K562 (cell line): ENCODE measurements around the gene GSTO2. TPM values are rescaled to one million over a fixed set of nuclear protein-coding genes. Genes with fewer than 3 reads are reported as not detected.
A peak's percentile ranks its signal among the peaks of the same experiment; 100 is the strongest.

Experiments used
- ATAC-seq: fragments of 200-7000 bp; cut with Tn5 transposase; 3 replicates; pipeline ENCODE4 v1.9.1; 2020; ENCODE audit warnings: moderate library complexity
- BruUV-seq: library from RNA; stranded (reverse); fragments of 400-500 nt; replicated peaks from 2 replicates; lab custom pipeline; 2021; lab: Mats Ljungman, UMichigan
- CTCF ChIA-PET: fragments of 300-600 bp; formaldehyde crosslinking; extraction: SDS; loops from one replicate; lab custom pipeline; 2021; ENCODE audit warnings: low intra/inter-chr PET ratio; lab: Yijun Ruan, JAX
- POLR2A ChIA-PET: fragments of 300-600, 350-650 bp; sonication (Branson Sonifier 250); formaldehyde crosslinking; extraction: SDS; loops from one replicate; lab custom pipeline; 2021; ENCODE audit warnings: antibody characterized with exemption, inconsistent platforms; lab: Yijun Ruan, JAX
- DNase-seq, 4 experiments: peaks; one replicate each; pipeline versions ENCODE4 v3.0.0 to v3.0.0-alpha.2; 2011 to 2018; ENCODE audit warnings: low spot score in 3 of 4, mixed read lengths in 3 of 4; ENCODE audit errors: extremely low read depth in 1 of 4
- FAIRE-seq: peaks from 2 replicates; lab custom pipeline; 2011; peaks lifted over from hg19 to GRCh38; lab: Jason Lieb, UNC
- H2AFZ ChIP-seq: 2 replicates; pipeline ENCODE4 v1.6.0; 2011; ENCODE audit warnings: low read depth, low read length, control low read depth, inconsistent platforms
- H3K27ac ChIP-seq: fragments of 200-600 bp; 3 replicates; pipeline ENCODE4 v1.8.0; 2011; ENCODE audit warnings: low read depth, mild to moderate bottlenecking, control low read depth, inconsistent platforms, low read length, moderate library complexity, mixed read lengths; ENCODE audit errors: extremely low read depth
- H3K27me3 ChIP-seq, 2 experiments: fragments of 300-600 bp in 1 of 2; 2 replicates in 1 of 2; 3 replicates in 1 of 2; pipeline versions ENCODE4 v1.6.0 to v1.8.0; 2011; ENCODE audit warnings: inconsistent platforms in 2 of 2, low read length in 2 of 2, mild to moderate bottlenecking in 1 of 2, mixed read lengths in 1 of 2, moderate library complexity in 1 of 2; ENCODE audit not compliant: control insufficient read depth in 2 of 2, insufficient read depth in 2 of 2
- H3K36me3 ChIP-seq: fragments of 300-600 bp; 3 replicates; pipeline ENCODE4 v1.8.0; 2011; ENCODE audit warnings: mild to moderate bottlenecking, low read length, inconsistent platforms; ENCODE audit not compliant: control insufficient read depth, insufficient read depth
- H3K4me1 ChIP-seq, 2 experiments: fragments of 200-600 bp in 1 of 2; replicated peaks in 1 of 2; 2 replicates in 1 of 2; 3 replicates in 1 of 2; pipeline versions ENCODE4 v1.5.1 to v1.8.0; 2011; ENCODE audit warnings: inconsistent platforms in 2 of 2, low read length in 2 of 2, mild to moderate bottlenecking in 1 of 2, mixed read lengths in 1 of 2, moderate library complexity in 1 of 2; ENCODE audit not compliant: control insufficient read depth in 2 of 2, insufficient read depth in 2 of 2
- H3K4me2 ChIP-seq: 2 replicates; pipeline ENCODE4 v1.6.1; 2011; ENCODE audit warnings: low read length, control low read depth, inconsistent platforms, mixed read lengths; ENCODE audit not compliant: insufficient read depth
- H3K4me3 ChIP-seq: fragments of 200-600 bp; sonication (generic), shearing (Covaris generic); 2 replicates; pipeline ENCODE4 v1.5.1; 2016; ENCODE audit warnings: control low read depth, inconsistent platforms
- H3K79me2 ChIP-seq: fragments of 200-600 bp; 3 replicates; pipeline ENCODE4 v1.8.0; 2011; ENCODE audit warnings: low read length, inconsistent platforms; ENCODE audit not compliant: control insufficient read depth, insufficient read depth
- H3K9ac ChIP-seq, 2 experiments: 2 replicates each; pipeline versions ENCODE4 v1.6.0 to v1.6.1; 2011; ENCODE audit warnings: low read depth in 2 of 2, low read length in 2 of 2, control low read depth in 1 of 2, inconsistent platforms in 1 of 2, mild to moderate bottlenecking in 1 of 2, mixed read lengths in 1 of 2; ENCODE audit not compliant: insufficient read depth in 1 of 2
- H3K9me1 ChIP-seq: one replicate; pipeline ENCODE4 v1.6.0; 2011; ENCODE audit warnings: inconsistent platforms, mild to moderate bottlenecking, low read length, moderate library complexity; ENCODE audit not compliant: control insufficient read depth, insufficient read depth
- H3K9me3 ChIP-seq: replicated peaks from 2 replicates; pipeline ENCODE4 v1.5.1; 2011; ENCODE audit warnings: low read depth, low read length, inconsistent platforms; ENCODE audit not compliant: control insufficient read depth, insufficient read depth
- H4K20me1 ChIP-seq: replicated peaks from 2 replicates; pipeline ENCODE4 v1.6.1; 2011; ENCODE audit warnings: low read length, inconsistent platforms, mixed read lengths; ENCODE audit not compliant: control insufficient read depth, insufficient read depth
- EP300 ChIP-seq: IDR thresholded peaks from 2 replicates; pipeline ENCODE4 v1.6.1; 2012; ENCODE audit warnings: low read length, improper control_type of control experiment
- HDAC2 ChIP-seq: fragments of 450-650 bp; IDR thresholded peaks from 2 replicates; pipeline ENCODE4 v1.6.1; 2016; ENCODE audit warnings: mild to moderate bottlenecking
- KDM2B ChIP-seq: fragments of 250-450 bp; sonication (Bioruptor Pico); IDR thresholded peaks from 2 replicates; pipeline ENCODE4 v1.8.0; 2021; ENCODE audit warnings: mild to moderate bottlenecking, moderate library complexity
- NR2F6 ChIP-seq: fragments of 450-650 bp; formaldehyde crosslinking; IDR thresholded peaks from 2 replicates; pipeline ENCODE4 v1.4.0; 2020; ENCODE audit warnings: mild to moderate bottlenecking
- ZFPM2 ChIP-seq: fragments of 250-450 bp; sonication (Bioruptor Pico); IDR thresholded peaks from 2 replicates; pipeline ENCODE4 v1.5.1; 2022; ENCODE audit warnings: mild to moderate bottlenecking
- WGBS: fragments of 100-300 bp; shearing (Covaris generic); methylation state at CpG from one replicate; pipeline ENCODE4 v1.1.6; 2016; ENCODE audit warnings: low coverage, mixed read lengths; ENCODE audit not compliant: insufficient coverage; ENCODE audit errors: missing lambda C conversion rate; 5-methylcytosine and 5-hydroxymethylcytosine counted together
- in situ Hi-C: fragments of 300-500 bp; cut with MboI; formaldehyde crosslinking; loops from 4 replicates; pipeline ENCODE4 v1.15.0; 2018; ENCODE audit warnings: inconsistent platforms, mixed read lengths
- intact Hi-C: fragments of 100-400 bp; cut with micrococcal nuclease; formaldehyde crosslinking; loops from 2 replicates; pipeline ENCODE4 v1.14.2; 2022
- polyA plus RNA-seq, 8 experiments: library from polyadenylated mRNA; depleted of rRNA in 4 of 8; stranded (reverse) in 5 of 8; unstranded in 3 of 8; fragments of >200 nt; fragmentation: Nextera tagmentation in 2 of 8; fragmentation: Illumina TruSeq in 1 of 8; extraction: Ambion mirVana in 2 of 8; extraction: Trizol in 1 of 8; gene quantifications; 2 replicates each; pipeline versions ENCODE4 v1.2.1 to v1.2.3, GENCODE V29; 2011 to 2014; ENCODE audit warnings: inconsistent platforms in 1 of 8, missing spikeins in 1 of 8
- total RNA-seq, 7 experiments: library from RNA; depleted of rRNA in 6 of 7; stranded (reverse); fragments of >200 nt in 6 of 7; fragmentation: Illumina TruSeq in 2 of 7; extraction: Trizol in 2 of 7; gene quantifications; 2 replicates each; pipeline versions ENCODE4 v1.2.1 to v1.2.3, GENCODE V29; 2011 to 2021; ENCODE audit warnings: low replicate concordance in 1 of 7
- TF ChIP-seq, protein P1 (sequence below), 2 experiments: IDR thresholded peaks; 2 replicates each; pipeline ENCODE4 v1.6.1; 2012; ENCODE audit warnings: improper control_type of control experiment in 2 of 2, low read depth in 2 of 2, low read length in 2 of 2, borderline replicate concordance in 1 of 2
- TF ChIP-seq, protein P2 (sequence below): fragments of 450-650 bp; IDR thresholded peaks from 2 replicates; pipeline ENCODE4 v1.6.1; 2016; ENCODE audit warnings: missing biosample characterization, missing genetic modification characterization
- TF ChIP-seq, protein P3 (sequence below): fragments of 450-650 bp; formaldehyde crosslinking; IDR thresholded peaks from 2 replicates; pipeline ENCODE4 v1.4.0; 2022; ENCODE audit warnings: missing genetic modification characterization
- TF ChIP-seq, protein P4 (sequence below): fragments of 450-650 bp; IDR thresholded peaks from 2 replicates; pipeline ENCODE4 v1.7.1; 2018; ENCODE audit warnings: mild to moderate bottlenecking, low read depth; ENCODE audit not compliant: partially characterized antibody

GSTO2 gene
- total and polyA plus RNA-seq, 9 of the 15 experiments (the other 6 are each of a cell fraction or from before 2014, with no cell fraction given): 0.18 to 1.8 (median 0.90) TPM

DNA sequence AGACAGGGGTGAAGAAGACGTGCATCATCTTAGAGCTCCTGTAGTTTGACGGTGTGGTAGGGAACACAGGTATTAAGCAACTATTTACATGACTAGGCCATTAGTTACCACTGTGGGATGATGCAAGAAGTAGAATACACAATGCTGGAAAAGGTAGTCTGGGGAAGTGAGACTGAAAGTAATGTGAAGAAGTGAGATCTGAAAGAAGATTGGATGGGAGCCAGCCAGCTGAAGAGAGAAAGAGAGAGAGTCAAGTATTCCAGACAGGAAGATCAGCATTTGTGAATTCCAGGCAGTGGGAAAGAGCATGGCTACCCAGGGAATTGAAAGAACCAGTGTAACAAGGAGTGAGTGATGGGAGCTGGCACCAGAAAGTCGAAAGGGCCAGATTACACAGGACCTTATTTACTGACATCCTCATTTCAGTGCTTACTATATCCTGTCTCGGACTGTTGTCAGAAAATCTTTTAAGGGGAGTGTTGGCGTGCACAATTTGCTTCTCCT is 80.7 kb downstream of the GSTO2 start:
- ChIA-PET CTCF (interaction anchor here (0.6 to 7.1 kb wide), 3 partner anchors 44 to 75 kb away, joined by 3 to 63 read pairs (median 11); no protein-coding TSS in a partner anchor), POLR2A (interaction anchor here (0.7 to 3.0 kb wide), 2 partner anchors 16 to 60 kb away, joined by 3 to 9 read pairs; no protein-coding TSS in a partner anchor)
- FAIRE-seq: no peak
- peak overlapping the region in 1 of 2 experiments; percentile 49; a peak in 2 of 4 replicates for H3K9ac ChIP-seq
- no peaks in the 10 kb centered on the region for H3K27me3 ChIP-seq
- in situ Hi-C loops: loop anchor here (5.0 to 10.0 kb wide), 2 partner anchors 37 to 55 kb away; no protein-coding TSS in a partner anchor
- H3K4me2 ChIP-seq: peak overlapping the region; percentile 73
- H3K9me3 ChIP-seq: no peaks in the 10 kb centered on the region
- DNase-seq: no peak
- intact Hi-C loops: loop anchor here (1.0 to 5.0 kb wide), 5 partner anchors 44 to 462 kb away; partner anchors contain the start of gene SFR1
- ATAC-seq: peak; percentile 8
- H3K9me1 ChIP-seq: no peaks in the 10 kb centered on the region
- no peak overlapping the region for H3K4me3 ChIP-seq
- H3K27ac ChIP-seq: peak overlapping the region; percentile 60; the same call in 2 of the 3 replicates
- WGBS: 27% methylated on average over 5 of the region's 5 CpGs
- H3K36me3 ChIP-seq: no peaks in the 10 kb centered on the region; the same call in 2 of the 3 replicates
- BruUV-seq: no TSS peak
- H2AFZ ChIP-seq: peak overlapping the region; percentile 85
- H3K79me2 ChIP-seq: peaks cover 3% of the 10 kb centered on the region
- H4K20me1 ChIP-seq: no peaks in the 10 kb centered on the region
- peaks cover 11 to 42% of the 10 kb centered on the region in 2 experiments for H3K4me1 ChIP-seq
- TF ChIP-seq NR2F6 (CRISPR knock-in tag) (no peak), ZFPM2 (no peak), KDM2B (no peak), HDAC2 (no peak), EP300 (peak; percentile 40; the same call in 1 of the 2 replicates)
- TF ChIP-seq, protein P1, sequence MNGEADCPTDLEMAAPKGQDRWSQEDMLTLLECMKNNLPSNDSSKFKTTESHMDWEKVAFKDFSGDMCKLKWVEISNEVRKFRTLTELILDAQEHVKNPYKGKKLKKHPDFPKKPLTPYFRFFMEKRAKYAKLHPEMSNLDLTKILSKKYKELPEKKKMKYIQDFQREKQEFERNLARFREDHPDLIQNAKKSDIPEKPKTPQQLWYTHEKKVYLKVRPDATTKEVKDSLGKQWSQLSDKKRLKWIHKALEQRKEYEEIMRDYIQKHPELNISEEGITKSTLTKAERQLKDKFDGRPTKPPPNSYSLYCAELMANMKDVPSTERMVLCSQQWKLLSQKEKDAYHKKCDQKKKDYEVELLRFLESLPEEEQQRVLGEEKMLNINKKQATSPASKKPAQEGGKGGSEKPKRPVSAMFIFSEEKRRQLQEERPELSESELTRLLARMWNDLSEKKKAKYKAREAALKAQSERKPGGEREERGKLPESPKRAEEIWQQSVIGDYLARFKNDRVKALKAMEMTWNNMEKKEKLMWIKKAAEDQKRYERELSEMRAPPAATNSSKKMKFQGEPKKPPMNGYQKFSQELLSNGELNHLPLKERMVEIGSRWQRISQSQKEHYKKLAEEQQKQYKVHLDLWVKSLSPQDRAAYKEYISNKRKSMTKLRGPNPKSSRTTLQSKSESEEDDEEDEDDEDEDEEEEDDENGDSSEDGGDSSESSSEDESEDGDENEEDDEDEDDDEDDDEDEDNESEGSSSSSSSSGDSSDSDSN (IDR thresholded peaks at IDR 0.05; ENCODE audit: borderline replicate concordance in 1 of 2, low read depth in 2 of 2, low read length in 2 of 2): no peak
- TF ChIP-seq, protein P2, sequence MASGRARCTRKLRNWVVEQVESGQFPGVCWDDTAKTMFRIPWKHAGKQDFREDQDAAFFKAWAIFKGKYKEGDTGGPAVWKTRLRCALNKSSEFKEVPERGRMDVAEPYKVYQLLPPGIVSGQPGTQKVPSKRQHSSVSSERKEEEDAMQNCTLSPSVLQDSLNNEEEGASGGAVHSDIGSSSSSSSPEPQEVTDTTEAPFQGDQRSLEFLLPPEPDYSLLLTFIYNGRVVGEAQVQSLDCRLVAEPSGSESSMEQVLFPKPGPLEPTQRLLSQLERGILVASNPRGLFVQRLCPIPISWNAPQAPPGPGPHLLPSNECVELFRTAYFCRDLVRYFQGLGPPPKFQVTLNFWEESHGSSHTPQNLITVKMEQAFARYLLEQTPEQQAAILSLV (tag): peak; percentile 89
- TF ChIP-seq, protein P3, sequence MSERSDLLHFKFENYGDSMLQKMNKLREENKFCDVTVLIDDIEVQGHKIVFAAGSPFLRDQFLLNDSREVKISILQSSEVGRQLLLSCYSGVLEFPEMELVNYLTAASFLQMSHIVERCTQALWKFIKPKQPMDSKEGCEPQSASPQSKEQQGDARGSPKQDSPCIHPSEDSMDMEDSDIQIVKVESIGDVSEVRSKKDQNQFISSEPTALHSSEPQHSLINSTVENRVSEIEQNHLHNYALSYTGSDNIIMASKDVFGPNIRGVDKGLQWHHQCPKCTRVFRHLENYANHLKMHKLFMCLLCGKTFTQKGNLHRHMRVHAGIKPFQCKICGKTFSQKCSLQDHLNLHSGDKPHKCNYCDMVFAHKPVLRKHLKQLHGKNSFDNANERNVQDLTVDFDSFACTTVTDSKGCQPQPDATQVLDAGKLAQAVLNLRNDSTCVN (CRISPR knock-in tag): no peak
- TF ChIP-seq, protein P4, sequence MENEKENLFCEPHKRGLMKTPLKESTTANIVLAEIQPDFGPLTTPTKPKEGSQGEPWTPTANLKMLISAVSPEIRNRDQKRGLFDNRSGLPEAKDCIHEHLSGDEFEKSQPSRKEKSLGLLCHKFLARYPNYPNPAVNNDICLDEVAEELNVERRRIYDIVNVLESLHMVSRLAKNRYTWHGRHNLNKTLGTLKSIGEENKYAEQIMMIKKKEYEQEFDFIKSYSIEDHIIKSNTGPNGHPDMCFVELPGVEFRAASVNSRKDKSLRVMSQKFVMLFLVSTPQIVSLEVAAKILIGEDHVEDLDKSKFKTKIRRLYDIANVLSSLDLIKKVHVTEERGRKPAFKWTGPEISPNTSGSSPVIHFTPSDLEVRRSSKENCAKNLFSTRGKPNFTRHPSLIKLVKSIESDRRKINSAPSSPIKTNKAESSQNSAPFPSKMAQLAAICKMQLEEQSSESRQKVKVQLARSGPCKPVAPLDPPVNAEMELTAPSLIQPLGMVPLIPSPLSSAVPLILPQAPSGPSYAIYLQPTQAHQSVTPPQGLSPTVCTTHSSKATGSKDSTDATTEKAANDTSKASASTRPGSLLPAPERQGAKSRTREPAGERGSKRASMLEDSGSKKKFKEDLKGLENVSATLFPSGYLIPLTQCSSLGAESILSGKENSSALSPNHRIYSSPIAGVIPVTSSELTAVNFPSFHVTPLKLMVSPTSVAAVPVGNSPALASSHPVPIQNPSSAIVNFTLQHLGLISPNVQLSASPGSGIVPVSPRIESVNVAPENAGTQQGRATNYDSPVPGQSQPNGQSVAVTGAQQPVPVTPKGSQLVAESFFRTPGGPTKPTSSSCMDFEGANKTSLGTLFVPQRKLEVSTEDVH: no peak
